ENCODE data around the gene RUNX3.

DNA sequence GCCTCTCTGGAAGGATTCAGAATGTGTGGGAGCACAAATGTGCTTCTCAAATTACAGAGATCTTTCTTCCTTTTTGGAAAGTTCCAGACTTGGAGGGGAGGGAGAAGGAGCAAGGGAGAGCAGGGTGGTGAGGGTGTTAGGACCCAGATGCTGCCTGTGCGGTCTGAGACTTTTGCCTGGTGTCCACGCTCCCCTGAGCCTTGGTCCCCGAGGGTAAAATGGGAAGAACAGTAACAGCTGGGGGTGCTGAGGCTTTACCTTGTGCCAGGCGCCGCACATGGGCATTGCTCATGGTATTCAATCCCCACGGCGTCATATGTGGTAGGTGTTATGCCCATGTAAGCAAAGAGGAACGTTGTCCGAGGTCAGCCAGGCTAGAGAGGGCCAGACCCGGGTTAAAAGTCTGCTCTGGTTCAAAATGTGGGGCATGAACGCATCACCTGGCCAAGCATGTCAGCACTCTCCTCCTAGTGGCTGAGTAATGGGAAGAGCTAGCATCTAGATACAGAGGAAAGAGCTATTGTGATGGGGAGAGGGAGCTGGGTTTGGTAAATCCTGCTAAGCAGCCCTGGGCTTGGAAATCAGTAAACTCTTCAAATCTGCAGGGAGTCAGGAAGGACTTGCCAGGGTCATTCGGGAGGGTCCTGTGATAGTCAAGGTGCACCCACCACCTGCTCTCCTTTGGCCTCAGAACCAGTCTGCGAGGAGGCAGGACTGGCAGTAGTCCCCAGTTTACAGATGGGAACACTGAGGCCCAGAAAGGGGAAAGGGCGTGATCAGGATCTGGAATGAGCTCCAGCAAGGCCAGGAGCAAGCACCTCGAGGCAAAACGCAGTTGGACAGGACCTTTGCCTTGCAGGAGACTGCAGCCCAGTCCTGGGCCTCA lies 4.5 kb upstream of the RUNX3 start:
- TF ChIP-seq, protein P1, sequence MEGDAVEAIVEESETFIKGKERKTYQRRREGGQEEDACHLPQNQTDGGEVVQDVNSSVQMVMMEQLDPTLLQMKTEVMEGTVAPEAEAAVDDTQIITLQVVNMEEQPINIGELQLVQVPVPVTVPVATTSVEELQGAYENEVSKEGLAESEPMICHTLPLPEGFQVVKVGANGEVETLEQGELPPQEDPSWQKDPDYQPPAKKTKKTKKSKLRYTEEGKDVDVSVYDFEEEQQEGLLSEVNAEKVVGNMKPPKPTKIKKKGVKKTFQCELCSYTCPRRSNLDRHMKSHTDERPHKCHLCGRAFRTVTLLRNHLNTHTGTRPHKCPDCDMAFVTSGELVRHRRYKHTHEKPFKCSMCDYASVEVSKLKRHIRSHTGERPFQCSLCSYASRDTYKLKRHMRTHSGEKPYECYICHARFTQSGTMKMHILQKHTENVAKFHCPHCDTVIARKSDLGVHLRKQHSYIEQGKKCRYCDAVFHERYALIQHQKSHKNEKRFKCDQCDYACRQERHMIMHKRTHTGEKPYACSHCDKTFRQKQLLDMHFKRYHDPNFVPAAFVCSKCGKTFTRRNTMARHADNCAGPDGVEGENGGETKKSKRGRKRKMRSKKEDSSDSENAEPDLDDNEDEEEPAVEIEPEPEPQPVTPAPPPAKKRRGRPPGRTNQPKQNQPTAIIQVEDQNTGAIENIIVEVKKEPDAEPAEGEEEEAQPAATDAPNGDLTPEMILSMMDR (IDR thresholded peaks at IDR 0.05; ENCODE audit: low read length), result no peak
- no peak for TF ChIP-seq EZH2 (optimal IDR thresholded peaks at IDR 0.05; ENCODE audit: low read depth, low read length)
- no peak for TF ChIP-seq EZH2phosphoT487 (IDR thresholded peaks at IDR 0.05; ENCODE audit: low read length)
